NB4 (cell line): Measurements from ENCODE around the gene CHRFAM7A.
"Not testable (repeated sequence)": the region's sequence is repeated elsewhere in the genome, so short reads cannot be mapped to it uniquely, and the experiment has no call there.

Source experiments
- MYC ChIP-seq: IDR thresholded peaks from 2 replicates; pipeline ENCODE4 v1.6.1; 2011; ENCODE audit warnings: low read depth, low read length
- POLR2A ChIP-seq: IDR thresholded peaks from 2 replicates; pipeline ENCODE4 v1.6.1; 2011; ENCODE audit warnings: mild to moderate bottlenecking; ENCODE audit not compliant: insufficient read length; ENCODE audit errors: extremely low read depth
- TF ChIP-seq, protein P1 (sequence below): IDR thresholded peaks from one replicate; pipeline ENCODE4 v1.5.1; 2012; ENCODE audit warnings: low read depth, low read length

DNA sequence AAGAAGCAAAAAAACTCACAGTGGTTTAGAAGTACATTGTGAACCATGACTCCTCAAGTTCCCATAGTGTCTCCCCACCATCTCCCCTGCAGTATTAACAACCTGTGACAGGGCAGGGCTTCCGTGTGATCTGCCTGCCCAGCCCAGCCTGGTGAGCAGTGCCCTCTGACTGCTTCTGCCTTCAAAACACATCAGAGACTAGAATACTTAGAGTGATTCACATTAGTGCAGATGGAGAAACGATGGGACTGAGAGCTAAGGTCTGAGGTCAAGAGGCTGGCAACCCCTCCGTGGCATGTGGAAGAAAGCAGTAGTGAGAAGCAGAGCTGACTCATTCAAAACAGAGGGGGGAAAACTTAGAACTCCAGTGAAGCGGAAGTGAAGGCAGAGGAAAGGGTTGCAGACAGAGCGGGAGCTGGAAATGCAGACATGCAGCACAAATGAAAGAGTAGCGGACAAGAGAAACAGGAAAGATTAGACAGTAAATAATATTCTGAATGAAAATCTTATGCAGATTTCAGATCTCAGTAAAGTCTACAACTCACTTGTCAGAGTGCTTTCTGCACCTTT is 6.9 kb downstream of the CHRFAM7A start:
- TF ChIP-seq, protein P1, sequence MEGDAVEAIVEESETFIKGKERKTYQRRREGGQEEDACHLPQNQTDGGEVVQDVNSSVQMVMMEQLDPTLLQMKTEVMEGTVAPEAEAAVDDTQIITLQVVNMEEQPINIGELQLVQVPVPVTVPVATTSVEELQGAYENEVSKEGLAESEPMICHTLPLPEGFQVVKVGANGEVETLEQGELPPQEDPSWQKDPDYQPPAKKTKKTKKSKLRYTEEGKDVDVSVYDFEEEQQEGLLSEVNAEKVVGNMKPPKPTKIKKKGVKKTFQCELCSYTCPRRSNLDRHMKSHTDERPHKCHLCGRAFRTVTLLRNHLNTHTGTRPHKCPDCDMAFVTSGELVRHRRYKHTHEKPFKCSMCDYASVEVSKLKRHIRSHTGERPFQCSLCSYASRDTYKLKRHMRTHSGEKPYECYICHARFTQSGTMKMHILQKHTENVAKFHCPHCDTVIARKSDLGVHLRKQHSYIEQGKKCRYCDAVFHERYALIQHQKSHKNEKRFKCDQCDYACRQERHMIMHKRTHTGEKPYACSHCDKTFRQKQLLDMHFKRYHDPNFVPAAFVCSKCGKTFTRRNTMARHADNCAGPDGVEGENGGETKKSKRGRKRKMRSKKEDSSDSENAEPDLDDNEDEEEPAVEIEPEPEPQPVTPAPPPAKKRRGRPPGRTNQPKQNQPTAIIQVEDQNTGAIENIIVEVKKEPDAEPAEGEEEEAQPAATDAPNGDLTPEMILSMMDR, result not testable (repeated sequence)
- TF ChIP-seq POLR2A, MYC: not testable (repeated sequence)
